CD4-positive, CD25-positive, alpha-beta regulatory T cell (primary cell): Measurements from ENCODE around the gene UBQLN3. TPM values are rescaled to one million over a fixed set of nuclear protein-coding genes. Genes with fewer than 3 reads are reported as not detected.
A peak's percentile ranks its signal among the peaks of the same experiment; 100 is the strongest.

Experiments used
- ATAC-seq, 2 donors: fragments of 150-1000 bp; cut with Tn5 transposase; one replicate each; pipeline ENCODE4 v1.10.0; 2021; ENCODE audit warnings: low read depth in 2 of 2, moderate number of reproducible peaks in 2 of 2, moderate library complexity in 1 of 2
- DNase-seq, 3 donors: peaks; one replicate each; pipeline versions ENCODE4 v3.0.0 to v3.0.0-alpha.2; 2012 to 2022; ENCODE audit warnings: mixed read lengths in 1 of 3
- H3K27ac ChIP-seq: one replicate; pipeline ENCODE4 v1.7.0; 2013; ENCODE audit warnings: mild to moderate bottlenecking, low read length; ENCODE audit not compliant: insufficient read depth, poor library complexity, severe bottlenecking
- H3K27me3 ChIP-seq: one replicate; pipeline ENCODE4 v1.7.0; 2013; ENCODE audit warnings: low read length; ENCODE audit not compliant: control insufficient read depth, insufficient read depth
- H3K36me3 ChIP-seq: one replicate; pipeline ENCODE4 v1.7.0; 2013; ENCODE audit warnings: mild to moderate bottlenecking, low read length, moderate library complexity; ENCODE audit not compliant: control insufficient read depth, insufficient read depth
- H3K4me1 ChIP-seq: 2 replicates; pipeline ENCODE4 v1.7.0; 2013; ENCODE audit warnings: mild to moderate bottlenecking, low read length; ENCODE audit not compliant: insufficient read depth, control insufficient read depth, poor library complexity, severe bottlenecking
- H3K4me3 ChIP-seq: one replicate; pipeline ENCODE4 v1.7.0; 2013; ENCODE audit warnings: low read depth, mild to moderate bottlenecking, low read length, moderate library complexity
- H3K9me3 ChIP-seq, 2 experiments: 1 replicate in 1 of 2; 2 replicates in 1 of 2; pipeline ENCODE4 v1.7.0; 2013; ENCODE audit warnings: low read length in 2 of 2, mild to moderate bottlenecking in 1 of 2, moderate library complexity in 1 of 2; ENCODE audit not compliant: control insufficient read depth in 2 of 2
- H3K27ac Mint-ChIP-seq, 3 donors: one replicate each; pipeline ENCODE4 v1.8.0; 2020 to 2022; ENCODE audit warnings: mild to moderate bottlenecking in 3 of 3, mixed read lengths in 3 of 3, moderate library complexity in 2 of 3
- H3K27me3 Mint-ChIP-seq: one replicate; pipeline ENCODE4 v1.8.0; 2022; ENCODE audit warnings: mild to moderate bottlenecking, mixed read lengths
- H3K36me3 Mint-ChIP-seq: one replicate; pipeline ENCODE4 v1.8.0; 2020; ENCODE audit warnings: mixed read lengths
- H3K4me1 Mint-ChIP-seq, 4 donors: one replicate each; pipeline ENCODE4 v1.8.0; 2020 to 2022; ENCODE audit warnings: mixed read lengths in 4 of 4, mild to moderate bottlenecking in 1 of 4
- H3K4me3 Mint-ChIP-seq, 4 donors: one replicate each; pipeline ENCODE4 v1.8.0; 2020 to 2022; ENCODE audit warnings: mild to moderate bottlenecking in 4 of 4, mixed read lengths in 4 of 4, moderate library complexity in 3 of 4
- H3K9me3 Mint-ChIP-seq, 7 donors: one replicate each; pipeline ENCODE4 v1.8.0; 2020 to 2022; ENCODE audit warnings: mixed read lengths in 7 of 7, mild to moderate bottlenecking in 3 of 7, moderate library complexity in 2 of 7
- polyA plus RNA-seq, 4 donors: library from polyadenylated mRNA; unstranded; fragments of 300-500 nt; fragmentation: Illumina TruSeq; gene quantifications; one replicate each; pipeline ENCODE4 v1.2.3, GENCODE V29; 2021
- total RNA-seq: library from RNA; stranded (reverse); gene quantifications from one replicate; pipeline ENCODE4 v1.2.3, GENCODE V29; 2022

Gene UBQLN3
- total RNA-seq (0.49 TPM), polyA plus RNA-seq (not detected)

GRCh38 chr11:5509803-5510202 is at the start of gene UBQLN3:
TSS of gene UBQLN3 (minus strand) at chr11:5509957. CDS start at chr11:5509558, 399 bp downstream.
- Mint-ChIP-seq H3K27me3 (peaks cover 7% of the 10 kb centered on the region), H3K27ac (peak within 1 kb of the TSS in 1 of 3 donors; percentile 27)

GRCh38 chr11:5557751-5558150 is 48.0 kb upstream of the UBQLN3 start:
- no peak overlapping the region for H3K4me3 Mint-ChIP-seq
- H3K27ac Mint-ChIP-seq: no peak overlapping the region
- H3K27me3 ChIP-seq: no peaks in the 10 kb centered on the region
- H3K27ac ChIP-seq: no peak overlapping the region
- no peak overlapping the region for H3K4me3 ChIP-seq
- no peak for DNase-seq
- H3K9me3 ChIP-seq: no peaks in the 10 kb centered on the region
- no peaks in the 10 kb centered on the region for H3K36me3 ChIP-seq
- H3K9me3 Mint-ChIP-seq: no peaks in the 10 kb centered on the region
- H3K4me1 Mint-ChIP-seq: no peaks in the 10 kb centered on the region
- H3K27me3 Mint-ChIP-seq: peaks cover 8% of the 10 kb centered on the region
- no peaks in the 10 kb centered on the region for H3K36me3 Mint-ChIP-seq
- ATAC-seq: no peak
- no peaks in the 10 kb centered on the region for H3K4me1 ChIP-seq

More at GRCh38 chr11:5509803-5510202, at the start of gene UBQLN3:
- H3K4me1 Mint-ChIP-seq: no peaks in the 10 kb centered on the region
- H3K4me3 ChIP-seq: no peak within 1 kb of the TSS
- no peaks in the 10 kb centered on the region for H3K9me3 ChIP-seq
- H3K27ac ChIP-seq: no peak within 1 kb of the TSS
- H3K9me3 Mint-ChIP-seq: peaks cover 0 to 2% (median 0%) of the 10 kb centered on the region in 7 donors
- H3K4me3 Mint-ChIP-seq: no peak within 1 kb of the TSS
- H3K36me3 Mint-ChIP-seq: no peaks in the 10 kb centered on the region
- no peaks in the 10 kb centered on the region for H3K36me3 ChIP-seq
- H3K4me1 ChIP-seq: no peaks in the 10 kb centered on the region
- no peaks in the 10 kb centered on the region for H3K27me3 ChIP-seq
- DNase-seq (no peak), ATAC-seq (no peak)

- no peak overlapping the region for H3K4me3 Mint-ChIP-seq
- H3K27me3 Mint-ChIP-seq: peaks cover 8% of the 10 kb centered on the region
- Histone ChIP-seq H3K27ac (no peak overlapping the region), H3K9me3 (no peaks in the 10 kb centered on the region), H3K4me3 (no peak overlapping the region), H3K4me1 (no peaks in the 10 kb centered on the region), H3K36me3 (no peaks in the 10 kb centered on the region), H3K27me3 (no peaks in the 10 kb centered on the region)
- ATAC-seq (no peak), DNase-seq (no peak)
- no peaks in the 10 kb centered on the region for H3K4me1 Mint-ChIP-seq
- peaks cover 0 to 3% (median 0%) of the 10 kb centered on the region in 7 donors for H3K9me3 Mint-ChIP-seq
- no peak overlapping the region for H3K27ac Mint-ChIP-seq
- H3K36me3 Mint-ChIP-seq: no peaks in the 10 kb centered on the region
These were observed 46.9 kb upstream of the UBQLN3 start for GRCh38 chr11:5556596-5557188.

- Mint-ChIP-seq H3K36me3 (no peaks in the 10 kb centered on the region), H3K27me3 (peaks cover 8% of the 10 kb centered on the region), H3K27ac (no peak overlapping the region), H3K4me1 (no peaks in the 10 kb centered on the region), H3K9me3 (peaks cover 0 to 3% (median 0%) of the 10 kb centered on the region in 7 donors), H3K4me3 (no peak overlapping the region)
- no peaks in the 10 kb centered on the region for H3K27me3 ChIP-seq
- DNase-seq: no peak
- no peaks in the 10 kb centered on the region for H3K36me3 ChIP-seq
- H3K4me1 ChIP-seq: no peaks in the 10 kb centered on the region
- no peak for ATAC-seq
- H3K9me3 ChIP-seq: no peaks in the 10 kb centered on the region
- no peak overlapping the region for H3K27ac ChIP-seq
- H3K4me3 ChIP-seq: no peak overlapping the region
These were observed 43.6 kb upstream of the UBQLN3 start for GRCh38 chr11:5553343-5553742.

GRCh38 chr11:5550440-5551095 is 40.8 kb upstream of the UBQLN3 start:
- no peak overlapping the region for H3K27ac ChIP-seq
- H3K4me1 Mint-ChIP-seq: no peaks in the 10 kb centered on the region
- no peaks in the 10 kb centered on the region for H3K4me1 ChIP-seq
- ATAC-seq (no peak), DNase-seq (no peak)
- H3K36me3 ChIP-seq: no peaks in the 10 kb centered on the region
- H3K4me3 Mint-ChIP-seq: no peak overlapping the region
- H3K9me3 ChIP-seq: no peaks in the 10 kb centered on the region
- H3K9me3 Mint-ChIP-seq: peaks cover 0 to 3% (median 0%) of the 10 kb centered on the region in 7 donors
- H3K27me3 ChIP-seq: no peaks in the 10 kb centered on the region
- no peaks in the 10 kb centered on the region for H3K36me3 Mint-ChIP-seq
- H3K27ac Mint-ChIP-seq: no peak overlapping the region
- peaks cover 8% of the 10 kb centered on the region for H3K27me3 Mint-ChIP-seq
- H3K4me3 ChIP-seq: no peak overlapping the region

GRCh38 chr11:5548440-5548839 is 38.7 kb upstream of the UBQLN3 start, which contains the start of gene OR52H1:
TSS of gene OR52H1 (minus strand) at chr11:5548540. CDS start at chr11:5545505, 3,035 bp downstream.
- H3K9me3 Mint-ChIP-seq: peaks cover 0 to 3% (median 0%) of the 10 kb centered on the region in 7 donors
- H3K36me3 Mint-ChIP-seq: no peaks in the 10 kb centered on the region
- H3K4me1 ChIP-seq: no peaks in the 10 kb centered on the region
- no peak within 1 kb of the TSS for H3K27ac Mint-ChIP-seq
- ATAC-seq (no peak), DNase-seq (no peak)
- no peaks in the 10 kb centered on the region for H3K27me3 ChIP-seq
- H3K36me3 ChIP-seq: no peaks in the 10 kb centered on the region
- no peaks in the 10 kb centered on the region for H3K4me1 Mint-ChIP-seq
- no peaks in the 10 kb centered on the region for H3K9me3 ChIP-seq
- no peak within 1 kb of the TSS for H3K27ac ChIP-seq
- peaks cover 4% of the 10 kb centered on the region for H3K27me3 Mint-ChIP-seq
- H3K4me3 Mint-ChIP-seq: no peak within 1 kb of the TSS
- no peak within 1 kb of the TSS for H3K4me3 ChIP-seq

- Histone ChIP-seq H3K36me3 (no peaks in the 10 kb centered on the region), H3K4me1 (no peaks in the 10 kb centered on the region), H3K4me3 (no peak overlapping the region), H3K9me3 (no peaks in the 10 kb centered on the region), H3K27me3 (no peaks in the 10 kb centered on the region), H3K27ac (no peak overlapping the region)
- no peak for ATAC-seq
- DNase-seq: no peak
- Mint-ChIP-seq H3K4me1 (no peaks in the 10 kb centered on the region), H3K27me3 (peaks cover under 1% of the 10 kb centered on the region), H3K4me3 (no peak overlapping the region), H3K36me3 (no peaks in the 10 kb centered on the region), H3K27ac (no peak overlapping the region), H3K9me3 (peaks cover 0 to 3% (median 0%) of the 10 kb centered on the region in 7 donors)
These were observed 38.2 kb upstream of the UBQLN3 start for GRCh38 chr11:5547982-5548381.

- H3K27ac ChIP-seq: no peak overlapping the region
- ATAC-seq (no peak), DNase-seq (no peak)
- H3K27me3 Mint-ChIP-seq: no peaks in the 10 kb centered on the region
- no peak overlapping the region for H3K4me3 ChIP-seq
- H3K4me1 ChIP-seq: no peaks in the 10 kb centered on the region
- no peaks in the 10 kb centered on the region for H3K4me1 Mint-ChIP-seq
- no peaks in the 10 kb centered on the region for H3K9me3 Mint-ChIP-seq
- no peaks in the 10 kb centered on the region for H3K36me3 Mint-ChIP-seq
- H3K36me3 ChIP-seq: no peaks in the 10 kb centered on the region
- H3K9me3 ChIP-seq: no peaks in the 10 kb centered on the region
- H3K4me3 Mint-ChIP-seq: no peak overlapping the region
- H3K27me3 ChIP-seq: no peaks in the 10 kb centered on the region
- H3K27ac Mint-ChIP-seq: no peak overlapping the region
These were observed 36.7 kb upstream of the UBQLN3 start for GRCh38 chr11:5546457-5546856.
